DLD1 (cell line): Measurements from ENCODE around the gene CHST15.

Experiments used
- in situ Hi-C: cut with HindIII; loops from 2 replicates; pipeline ENCODE4 v1.10.0; 2017; ENCODE audit warnings: low sequenced_read_pairs

CHST15 gene

GRCh38 chr10:124003871-124004662 is 89.3 kb downstream of the CHST15 start:
- in situ Hi-C loops: no loop called here

GRCh38 chr10:124003481-124003870 is 89.9 kb downstream of the CHST15 start:
- in situ Hi-C loops: no loop called here

- in situ Hi-C loops: no loop called here
Observed at GRCh38 chr10:124003070-124003419, 90.4 kb downstream of the CHST15 start.

- in situ Hi-C loops: no loop called here
Observed at GRCh38 chr10:124002391-124003069, 90.9 kb downstream of the CHST15 start.

DNA sequence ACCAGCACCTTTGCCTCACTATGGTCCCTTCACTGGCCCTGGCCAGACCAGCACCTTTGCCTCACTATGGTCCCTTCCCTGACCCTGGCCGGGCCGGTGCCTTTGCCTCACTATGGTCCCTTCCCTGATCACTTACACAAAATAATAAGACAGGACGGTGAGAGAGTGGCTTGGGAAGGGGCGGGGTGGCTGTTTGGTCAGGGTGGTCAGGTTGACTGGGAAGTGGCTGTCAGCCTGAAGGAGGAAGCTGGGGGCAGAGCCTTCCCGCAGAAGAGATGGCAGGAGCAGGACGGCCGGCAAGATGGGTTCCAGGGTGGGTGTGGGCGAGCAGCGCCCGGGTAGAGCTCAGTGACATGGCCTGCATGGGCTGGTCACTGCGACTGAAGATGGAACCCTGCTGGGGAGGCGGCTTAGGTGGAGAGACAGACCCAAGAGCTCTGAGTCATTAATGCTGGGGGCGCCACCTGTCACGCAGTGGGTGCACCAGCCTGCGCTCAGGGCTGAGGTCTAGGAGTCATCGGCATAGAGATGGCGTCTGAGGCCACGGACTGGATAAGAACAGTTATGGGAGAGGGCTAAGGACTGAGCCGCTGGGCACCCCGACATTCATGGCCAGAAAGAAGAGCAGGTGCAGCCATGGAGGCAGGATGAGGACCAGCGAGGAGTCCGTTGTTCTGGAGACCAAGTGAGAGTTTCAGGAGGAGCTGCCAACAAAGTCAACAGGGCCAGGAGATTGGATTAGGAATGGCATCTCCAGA is 91.8 kb downstream of the CHST15 start:
- in situ Hi-C loops: no loop called here

DNA sequence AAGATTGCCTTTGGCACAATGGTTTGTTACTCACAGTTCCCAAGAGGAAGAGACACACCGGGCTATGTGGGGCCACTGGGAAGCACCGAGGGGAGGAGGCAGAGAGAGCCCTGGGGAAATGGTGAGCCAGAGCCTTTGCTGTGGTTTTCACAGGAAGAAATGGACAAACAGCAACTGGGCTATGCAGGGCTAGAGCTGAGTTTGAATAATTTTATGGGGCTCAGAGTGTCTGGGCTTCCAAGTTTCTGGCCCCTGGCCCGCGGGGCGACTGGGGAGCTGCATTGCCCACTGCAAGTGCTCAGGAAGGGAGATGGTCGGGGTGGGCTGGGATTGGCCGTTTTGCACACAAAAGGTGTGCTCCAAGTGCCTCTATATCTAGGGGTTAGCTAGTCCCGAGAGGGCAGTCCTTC is 92.6 kb downstream of the CHST15 start:
- in situ Hi-C loops: no loop called here

- in situ Hi-C loops: no loop called here
Observed at GRCh38 chr10:123999956-124000615, 93.3 kb downstream of the CHST15 start.

DNA sequence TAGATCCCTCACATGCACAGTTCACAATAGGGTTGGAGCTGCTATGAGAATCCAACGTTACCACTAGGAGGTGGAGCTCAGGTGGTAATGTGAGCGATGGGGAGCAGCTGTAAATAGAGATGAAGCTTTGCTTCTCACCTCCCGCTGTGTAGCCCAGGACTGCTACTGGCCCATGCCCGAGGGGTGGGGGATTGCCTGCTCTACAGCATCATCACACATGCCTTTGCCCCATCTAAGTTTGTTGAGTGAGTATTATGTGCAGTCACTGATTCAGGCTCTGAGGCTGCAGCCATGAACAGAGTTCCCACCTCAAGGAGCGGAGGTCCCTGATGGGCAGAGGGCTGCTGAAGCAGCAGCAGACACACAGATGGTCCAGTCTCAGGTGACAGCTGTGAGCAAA is 94.1 kb downstream of the CHST15 start:
- in situ Hi-C loops: no loop called here

DNA sequence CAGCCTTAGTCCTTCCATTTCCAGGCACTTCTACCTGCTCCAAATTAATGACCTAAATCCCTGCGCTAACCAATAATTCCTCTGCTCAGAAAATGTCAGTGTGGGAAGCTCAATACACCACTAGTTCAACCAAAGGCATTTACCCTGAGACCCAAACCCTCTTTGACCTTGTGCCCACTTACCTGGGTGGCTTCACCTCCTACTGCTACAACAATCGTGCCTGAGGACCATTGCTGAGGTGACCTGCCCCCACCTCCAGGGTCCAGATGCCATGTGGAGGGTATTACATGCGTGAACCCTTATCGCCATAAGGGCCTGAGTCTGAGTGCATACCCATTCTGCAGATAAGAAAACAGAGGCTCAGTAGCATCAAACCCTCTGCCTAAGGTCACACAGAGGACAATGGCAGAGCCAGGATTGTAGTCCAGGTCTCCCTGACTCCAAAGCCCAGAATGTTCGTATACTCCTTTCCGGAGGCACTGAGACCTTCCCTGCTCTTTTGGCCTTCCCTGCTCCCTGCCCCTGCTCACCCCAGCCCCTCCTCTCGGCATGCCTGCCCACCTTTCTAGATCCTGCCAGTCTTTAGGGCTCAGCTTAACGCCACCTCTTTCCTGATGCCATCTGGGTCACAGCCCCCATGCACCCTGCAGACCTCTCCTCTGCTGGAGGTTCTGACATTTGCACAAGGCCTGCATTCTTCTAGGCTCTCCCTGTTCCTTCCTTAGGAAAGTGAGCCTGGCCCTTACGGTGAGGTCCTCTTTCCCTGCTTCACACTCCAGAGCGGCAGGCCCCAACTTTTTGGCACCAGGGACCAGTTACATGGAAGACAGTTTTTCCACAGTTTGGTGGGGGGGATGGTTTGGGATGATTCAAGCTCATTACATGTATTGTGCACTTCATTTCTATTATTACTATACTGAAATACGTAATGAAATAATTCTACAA is 94.9 kb downstream of the CHST15 start:
- in situ Hi-C loops: no loop called here

DNA sequence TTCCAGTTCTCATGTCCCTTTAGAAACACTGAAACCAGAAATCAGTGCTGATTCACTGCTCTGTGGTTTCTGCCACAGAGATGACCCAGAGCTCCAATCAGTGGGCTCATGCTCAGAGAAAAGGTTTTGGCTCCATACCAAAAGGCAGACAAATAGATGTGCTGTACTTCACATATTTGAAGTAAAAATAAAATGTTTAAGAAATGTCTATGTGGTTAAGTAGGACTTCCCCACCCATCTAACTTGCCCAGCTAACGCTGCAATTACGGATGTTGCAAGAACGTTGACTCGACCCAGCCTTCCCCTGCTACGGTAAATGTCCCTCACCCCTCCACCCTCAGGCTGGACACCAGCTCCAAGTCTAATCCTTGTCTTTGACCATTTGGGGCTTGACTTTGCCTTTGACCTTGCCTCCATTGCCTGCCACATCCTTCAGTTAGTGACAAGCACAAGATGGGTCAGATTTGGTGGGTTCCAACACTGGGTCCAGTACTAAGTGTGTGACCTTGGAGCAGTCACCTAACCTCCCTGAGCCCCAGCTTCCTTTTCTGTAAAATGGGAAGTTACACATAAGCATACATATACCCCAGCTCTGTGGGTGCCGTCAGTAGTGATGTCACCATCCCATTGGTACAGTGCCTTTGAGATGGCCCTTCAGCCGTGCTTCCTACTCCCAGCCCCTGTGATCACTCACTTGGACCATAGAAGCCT is 95.8 kb downstream of the CHST15 start:
- in situ Hi-C loops: no loop called here

- in situ Hi-C loops: no loop called here
Observed at GRCh38 chr10:123997013-123997412, 96.4 kb downstream of the CHST15 start.

- in situ Hi-C loops: no loop called here
Observed at GRCh38 chr10:123996302-123996701, 97.1 kb downstream of the CHST15 start.

GRCh38 chr10:123995461-123996131 is 97.8 kb downstream of the CHST15 start:
- in situ Hi-C loops: no loop called here

- in situ Hi-C loops: no loop called here
Observed at GRCh38 chr10:123995082-123995460, 98.3 kb downstream of the CHST15 start.

DNA sequence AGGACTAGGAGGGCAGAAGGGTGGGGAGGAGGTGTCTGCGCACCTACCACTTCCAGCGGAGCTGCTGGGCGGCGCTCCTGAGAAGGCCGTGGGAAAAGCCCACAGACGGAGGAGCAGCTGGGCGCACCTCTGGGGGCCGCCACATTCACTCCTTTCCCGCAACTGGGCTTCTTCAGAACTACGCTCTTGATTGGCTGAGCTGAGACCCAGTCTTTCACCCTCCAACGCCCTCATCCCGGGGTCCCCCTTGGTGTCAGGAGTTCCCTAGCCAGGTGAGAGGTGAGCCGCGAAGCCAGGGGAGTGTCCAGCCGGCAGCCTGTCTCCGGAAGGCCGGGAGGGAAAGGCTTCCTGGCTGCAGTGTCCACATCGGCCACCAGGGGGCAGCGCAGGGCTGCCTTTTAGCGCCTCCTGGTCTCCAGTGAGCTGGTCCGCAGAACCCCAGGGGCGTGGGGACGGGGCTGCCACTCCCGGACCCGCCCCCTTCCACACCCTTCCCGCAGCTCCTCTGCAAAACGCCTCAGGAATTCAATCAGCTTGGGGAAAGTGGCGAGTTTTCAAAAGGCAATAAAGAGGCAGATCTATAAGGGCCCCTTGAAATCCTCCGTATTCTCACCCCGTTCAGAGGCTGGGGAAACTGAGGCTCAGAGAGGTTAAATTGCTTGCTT is 98.8 kb downstream of the CHST15 start:
- in situ Hi-C loops: no loop called here

- in situ Hi-C loops: no loop called here
Observed at GRCh38 chr10:123993534-123994416, 99.6 kb downstream of the CHST15 start.
